NB4 (cell line): ENCODE measurements around the gene PDX1.
A peak's percentile ranks its signal among the peaks of the same experiment; 100 is the strongest.

ENCODE experiments used
- DNase-seq: peaks from one replicate; pipeline ENCODE4 v3.0.0; 2010; ENCODE audit warnings: low read depth
- H3K4me3 ChIP-seq: one replicate; pipeline ENCODE4 v1.5.1; 2011; ENCODE audit warnings: mild to moderate bottlenecking, low read depth, low read length, moderate library complexity
- MAX ChIP-seq: IDR thresholded peaks from 2 replicates; pipeline ENCODE4 v1.6.1; 2011; ENCODE audit warnings: low read depth, low read length
- MYC ChIP-seq: IDR thresholded peaks from 2 replicates; pipeline ENCODE4 v1.6.1; 2011; ENCODE audit warnings: low read depth, low read length
- POLR2A ChIP-seq: IDR thresholded peaks from 2 replicates; pipeline ENCODE4 v1.6.1; 2011; ENCODE audit warnings: mild to moderate bottlenecking; ENCODE audit not compliant: insufficient read length; ENCODE audit errors: extremely low read depth
- TF ChIP-seq, protein P1 (sequence below): IDR thresholded peaks from one replicate; pipeline ENCODE4 v1.5.1; 2012; ENCODE audit warnings: low read depth, low read length

Gene PDX1

DNA sequence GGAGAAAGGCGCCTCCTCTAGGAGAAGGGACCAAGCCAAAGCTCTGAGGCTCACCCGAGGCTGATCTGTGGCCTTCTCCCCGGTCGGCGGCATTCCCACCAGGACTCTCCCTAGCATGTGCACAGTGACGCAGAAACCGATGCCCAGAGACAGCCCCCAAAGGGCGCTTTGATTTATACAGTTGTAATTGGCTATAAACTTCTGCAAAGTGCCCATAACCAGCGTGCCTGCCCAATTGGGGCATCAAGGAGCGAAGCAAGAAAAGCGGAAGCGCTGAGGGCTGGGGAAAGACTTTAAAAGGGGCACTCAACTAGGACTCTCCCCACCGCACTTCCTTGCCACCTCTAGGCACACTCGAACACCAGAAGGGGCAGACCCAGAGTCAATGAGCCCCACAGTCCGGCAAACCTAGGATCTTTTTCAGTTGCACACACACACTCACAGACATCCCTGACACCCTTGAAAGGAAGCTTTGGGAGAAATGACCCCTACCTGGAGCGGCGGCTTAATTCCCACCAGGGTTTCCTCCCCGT, 47.5 kb downstream of the PDX1 start:
- DNase-seq = peak; percentile 72
- TF ChIP-seq POLR2A (no peak), MYC (no peak), MAX (no peak)
- TF ChIP-seq, protein P1, sequence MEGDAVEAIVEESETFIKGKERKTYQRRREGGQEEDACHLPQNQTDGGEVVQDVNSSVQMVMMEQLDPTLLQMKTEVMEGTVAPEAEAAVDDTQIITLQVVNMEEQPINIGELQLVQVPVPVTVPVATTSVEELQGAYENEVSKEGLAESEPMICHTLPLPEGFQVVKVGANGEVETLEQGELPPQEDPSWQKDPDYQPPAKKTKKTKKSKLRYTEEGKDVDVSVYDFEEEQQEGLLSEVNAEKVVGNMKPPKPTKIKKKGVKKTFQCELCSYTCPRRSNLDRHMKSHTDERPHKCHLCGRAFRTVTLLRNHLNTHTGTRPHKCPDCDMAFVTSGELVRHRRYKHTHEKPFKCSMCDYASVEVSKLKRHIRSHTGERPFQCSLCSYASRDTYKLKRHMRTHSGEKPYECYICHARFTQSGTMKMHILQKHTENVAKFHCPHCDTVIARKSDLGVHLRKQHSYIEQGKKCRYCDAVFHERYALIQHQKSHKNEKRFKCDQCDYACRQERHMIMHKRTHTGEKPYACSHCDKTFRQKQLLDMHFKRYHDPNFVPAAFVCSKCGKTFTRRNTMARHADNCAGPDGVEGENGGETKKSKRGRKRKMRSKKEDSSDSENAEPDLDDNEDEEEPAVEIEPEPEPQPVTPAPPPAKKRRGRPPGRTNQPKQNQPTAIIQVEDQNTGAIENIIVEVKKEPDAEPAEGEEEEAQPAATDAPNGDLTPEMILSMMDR = no peak
- H3K4me3 ChIP-seq = no peak overlapping the region

DNA sequence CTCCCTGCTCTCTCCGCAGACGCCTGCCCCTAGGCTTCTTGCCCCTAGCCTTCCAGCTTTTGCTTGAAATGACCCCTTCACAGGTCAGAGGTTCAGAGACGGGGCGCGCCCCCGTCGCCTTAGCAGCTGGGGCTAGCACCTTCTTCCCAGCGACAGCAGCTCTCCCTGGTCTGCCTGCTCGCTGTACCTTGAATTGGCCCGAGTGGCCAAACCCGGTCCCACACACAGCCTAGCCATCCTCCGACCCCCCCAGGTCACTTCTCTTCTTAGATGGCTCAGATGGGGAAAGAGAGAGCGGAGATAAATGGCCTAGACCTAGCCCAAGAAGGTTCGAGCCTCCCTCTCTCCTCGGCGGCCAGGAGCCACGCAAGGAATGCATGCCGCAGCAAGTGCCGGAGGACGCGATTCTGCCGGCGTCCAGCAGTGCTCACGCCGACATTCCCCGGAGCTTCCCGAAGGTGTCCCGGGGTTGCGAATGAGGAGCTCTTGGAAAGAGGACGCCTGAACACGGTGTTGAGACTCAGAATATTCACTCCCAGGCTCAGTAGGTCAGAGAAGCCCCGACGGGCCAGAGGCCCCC, 48.0 kb downstream of the PDX1 start:
- DNase-seq = no peak
- TF ChIP-seq MAX (no peak), MYC (no peak), POLR2A (no peak)
- TF ChIP-seq, protein P1 = no peak
- peak overlapping the region; percentile 48 for H3K4me3 ChIP-seq

DNA sequence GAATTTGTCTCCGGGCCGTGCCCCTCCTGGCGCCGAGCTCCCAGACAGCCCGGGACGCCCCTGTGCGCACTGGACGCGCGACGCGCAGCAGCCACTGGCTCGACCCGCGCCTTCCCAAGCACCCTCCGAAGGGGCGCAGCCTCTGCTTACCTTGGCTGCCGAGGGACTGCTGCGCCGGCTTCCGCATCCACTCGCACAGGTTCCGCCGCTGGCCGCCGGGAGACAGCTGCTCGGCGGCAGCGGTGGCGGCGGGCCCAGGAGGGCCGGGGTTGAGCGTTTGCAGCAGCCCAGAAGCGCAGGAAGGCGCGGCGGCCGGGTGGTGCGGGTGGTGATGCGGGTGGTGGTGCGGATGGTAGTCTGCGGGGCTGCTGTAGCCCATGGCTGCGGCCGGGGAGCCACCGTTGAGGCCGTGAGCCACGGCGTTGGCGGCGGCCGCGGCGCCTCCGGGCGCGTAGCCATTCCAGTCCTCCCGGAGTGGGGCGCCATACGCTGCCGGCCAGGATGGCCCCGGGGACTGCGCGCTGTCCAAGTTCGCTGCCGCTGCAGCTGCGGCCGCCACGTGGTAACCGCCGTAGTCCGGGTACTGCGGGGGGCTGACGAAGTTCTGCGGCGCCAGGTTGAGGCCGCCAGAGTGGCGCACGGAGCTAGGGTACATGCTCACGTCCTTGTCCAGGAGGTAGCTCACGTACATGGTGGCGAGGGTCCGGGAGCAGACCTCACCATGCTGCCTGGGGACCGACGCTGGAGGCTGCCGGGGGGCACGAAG, 48.7 kb downstream of the PDX1 start:
- peak; percentile 52 for TF ChIP-seq MAX
- TF ChIP-seq POLR2A = no peak
- TF ChIP-seq, protein P1 = peak; percentile 5
- no peak for TF ChIP-seq MYC
- peak; percentile 72 for DNase-seq
- H3K4me3 ChIP-seq = peak overlapping the region; percentile 48

GRCh38 chr13:27969082-27969865, 49.5 kb downstream of the PDX1 start, which contains the start of gene CDX2:
Gene CDX2, minus strand, starts transcription at chr13:27969315. Its CDS starts 309 bp downstream, at chr13:27969006.
- H3K4me3 ChIP-seq = peak within 1 kb of the TSS; percentile 48
- TF ChIP-seq POLR2A = peak; percentile 40
- TF ChIP-seq MYC = no peak
- TF ChIP-seq MAX = no peak
- TF ChIP-seq, protein P1 = no peak
- peak; percentile 50 for DNase-seq

- no peak for DNase-seq
- no peak overlapping the region for H3K4me3 ChIP-seq
- TF ChIP-seq, protein P1 = no peak
- TF ChIP-seq MAX (no peak), POLR2A (no peak), MYC (no peak)
Observed at GRCh38 chr13:27969866-27970229, 50.0 kb downstream of the PDX1 start.
